Endothelial cell of umbilical vein (primary cell): ENCODE results near the gene PLD6. TPM values are rescaled to one million over a fixed set of nuclear protein-coding genes. Genes with fewer than 3 reads are reported as not detected.

ENCODE experiments used
- BruUV-seq: library from RNA; stranded (reverse); fragments of 400-500 nt; replicated peaks from 2 replicates; lab custom pipeline; 2021; lab: Mats Ljungman, UMichigan
- CTCF ChIA-PET: fragments of 300-600, 350-600 bp; sonication (Branson Sonifier 250); formaldehyde crosslinking; loops from one replicate; lab custom pipeline; 2021; ENCODE audit warnings: antibody characterized with exemption, inconsistent platforms; lab: Charles Lee
- POLR2A ChIA-PET: fragments of 300-600, 350-600 bp; sonication (Branson Sonifier 250); formaldehyde crosslinking; loops from one replicate; lab custom pipeline; 2021; ENCODE audit warnings: antibody characterized with exemption, inconsistent platforms; lab: Charles Lee
- DNase-seq: peaks from one replicate; pipeline ENCODE4 v3.0.0-alpha.2; 2011; ENCODE audit warnings: low read depth, low spot score
- FAIRE-seq: peaks from 2 replicates; lab custom pipeline; 2011; peaks lifted over from hg19 to GRCh38; lab: Jason Lieb, UNC
- H2AFZ ChIP-seq: 2 replicates; pipeline ENCODE4 v1.6.0; 2012; ENCODE audit warnings: low read depth, low read length, control low read depth, inconsistent platforms
- H3K27ac ChIP-seq: 2 replicates; pipeline ENCODE4 v1.5.1; 2011; ENCODE audit warnings: low read depth, mild to moderate bottlenecking, control low read depth, low read length, moderate library complexity; ENCODE audit not compliant: insufficient read depth
- H3K27me3 ChIP-seq, 2 experiments: 2 replicates each; pipeline versions ENCODE4 v1.6.0 to v1.6.1; 2011; ENCODE audit warnings: low read length in 2 of 2, mixed read lengths in 1 of 2; ENCODE audit not compliant: control insufficient read depth in 2 of 2, insufficient read depth in 2 of 2
- H3K36me3 ChIP-seq, 2 experiments: 2 replicates in 1 of 2; 3 replicates in 1 of 2; pipeline ENCODE4 v1.5.1; 2011; ENCODE audit warnings: low read length in 2 of 2, mild to moderate bottlenecking in 1 of 2, moderate library complexity in 1 of 2; ENCODE audit not compliant: control insufficient read depth in 2 of 2, insufficient read depth in 2 of 2; ENCODE audit errors: extremely low read depth in 1 of 2
- H3K4me1 ChIP-seq: 3 replicates; pipeline ENCODE4 v1.5.1; 2011; ENCODE audit warnings: mild to moderate bottlenecking, low read length; ENCODE audit not compliant: control insufficient read depth, insufficient read depth; ENCODE audit errors: extremely low read depth
- H3K4me2 ChIP-seq: 2 replicates; pipeline ENCODE4 v1.6.1; 2011; ENCODE audit warnings: low read length, control low read depth, mixed read lengths; ENCODE audit not compliant: insufficient read depth
- H3K4me3 ChIP-seq, 3 experiments: fragments of 200-600 bp in 1 of 3; sonication (generic), shearing (Covaris generic) in 1 of 3; replicated peaks in 1 of 3; 2 replicates each; pipeline ENCODE4 v1.5.1; 2011 to 2016; ENCODE audit warnings: control low read depth in 3 of 3, low read length in 3 of 3, mild to moderate bottlenecking in 2 of 3, inconsistent platforms in 1 of 3, low read depth in 1 of 3, moderate library complexity in 1 of 3; ENCODE audit not compliant: insufficient read depth in 1 of 3
- H3K79me2 ChIP-seq: 2 replicates; pipeline ENCODE4 v1.6.0; 2012; ENCODE audit warnings: low read length, inconsistent platforms; ENCODE audit not compliant: control insufficient read depth, insufficient read depth
- H3K9ac ChIP-seq: replicated peaks from 2 replicates; pipeline ENCODE3; 2011; ENCODE audit warnings: low read length, control low read depth; ENCODE audit not compliant: insufficient read depth; ENCODE audit errors: extremely low read depth
- H3K9me1 ChIP-seq: replicated peaks from 3 replicates; pipeline ENCODE4 v1.6.0; 2011; ENCODE audit warnings: mild to moderate bottlenecking, low read length; ENCODE audit not compliant: control insufficient read depth, insufficient read depth; ENCODE audit errors: extremely low read depth
- H3K9me3 ChIP-seq: replicated peaks from 2 replicates; pipeline ENCODE4 v1.5.1; 2012; ENCODE audit warnings: low read length, inconsistent platforms; ENCODE audit not compliant: control insufficient read depth, insufficient read depth
- H4K20me1 ChIP-seq: replicated peaks from 2 replicates; pipeline ENCODE3; 2011; ENCODE audit warnings: mild to moderate bottlenecking, low read length; ENCODE audit not compliant: control insufficient read depth, insufficient read depth; ENCODE audit errors: extremely low read depth
- CTCF ChIP-seq, 2 donors: IDR thresholded peaks; 1 replicate in 1 of 2; 2 replicates in 1 of 2; pipeline ENCODE4 v1.5.1; 2011; ENCODE audit warnings: low read length in 2 of 2, mild to moderate bottlenecking in 2 of 2, moderate library complexity in 2 of 2, control low read depth in 1 of 2, inconsistent platforms in 1 of 2, low read depth in 1 of 2; ENCODE audit not compliant: insufficient read depth in 1 of 2; ENCODE audit errors: extremely low read depth in 1 of 2
- EZH2 ChIP-seq: IDR thresholded peaks from 2 replicates; pipeline ENCODE4 v1.6.1; 2012; ENCODE audit warnings: borderline replicate concordance, low read depth, mild to moderate bottlenecking, moderate library complexity, low read length, inconsistent platforms; ENCODE audit not compliant: severe bottlenecking
- FOS ChIP-seq: IDR thresholded peaks from 2 replicates; pipeline ENCODE4 v1.6.1; 2011; ENCODE audit warnings: mild to moderate bottlenecking, low read length, moderate library complexity, borderline replicate concordance; ENCODE audit not compliant: insufficient read depth
- GATA2 ChIP-seq: IDR thresholded peaks from 2 replicates; pipeline ENCODE4 v1.7.0; 2011; ENCODE audit warnings: low read depth, mild to moderate bottlenecking, moderate library complexity, mixed read lengths, low read length; ENCODE audit not compliant: insufficient read length, insufficient read depth
- JUN ChIP-seq: IDR thresholded peaks from 2 replicates; pipeline ENCODE4 v1.6.1; 2011; ENCODE audit warnings: borderline replicate concordance, low read depth; ENCODE audit not compliant: insufficient read length, insufficient read depth
- MAX ChIP-seq: IDR thresholded peaks from 2 replicates; pipeline ENCODE4 v1.6.1; 2011; ENCODE audit not compliant: insufficient read depth, insufficient read length
- MYC ChIP-seq: IDR thresholded peaks from one replicate; pipeline ENCODE4 v1.6.1; 2011; ENCODE audit warnings: mild to moderate bottlenecking, low read depth, low read length
- POLR2A ChIP-seq: IDR thresholded peaks from 2 replicates; pipeline ENCODE4 v1.6.1; 2012; ENCODE audit warnings: low read depth, mild to moderate bottlenecking, control low read depth, low read length
- POLR2AphosphoS5 ChIP-seq: IDR thresholded peaks from 2 replicates; pipeline ENCODE4 v1.6.1; 2012; ENCODE audit warnings: low read depth, mild to moderate bottlenecking, control low read depth, low read length, moderate library complexity; ENCODE audit not compliant: insufficient read depth
- dilution Hi-C: fragments of 300-500 bp; cut with MboI; formaldehyde crosslinking; loops from one replicate; pipeline ENCODE4 v1.15.0; 2019; ENCODE audit warnings: low sequenced_read_pairs; ENCODE audit not compliant: extremely low pct_ligation_motif_present
- intact Hi-C: fragments of 100-400 bp; cut with micrococcal nuclease; formaldehyde crosslinking; loops from one replicate; pipeline ENCODE4 v1.10.0; 2022
- polyA plus RNA-seq, 4 experiments: library from polyadenylated mRNA; depleted of rRNA in 3 of 4; stranded (reverse) in 3 of 4; unstranded in 1 of 4; fragments of >200 nt; gene quantifications; 2 replicates each; pipeline versions ENCODE4 v1.2.1 to v1.2.3, GENCODE V29; 2011 to 2012; ENCODE audit warnings: missing spikeins in 1 of 4
- total RNA-seq: library from RNA; stranded (reverse); gene quantifications from 2 replicates; pipeline ENCODE4 v1.2.3, GENCODE V29; 2021

PLD6 gene
- total and polyA plus RNA-seq, 2 donors (not counting 3 experiments of a cell fraction or from before 2014, with no cell fraction given) = 2.9 to 4.4 TPM

GRCh38 chr17:17221329-17221728, 15.2 kb upstream of the PLD6 start:
- Histone ChIP-seq H3K9me1 (no peaks in the 10 kb centered on the region), H3K9ac (no peak overlapping the region), H3K36me3 (peaks cover 20 to 76% of the 10 kb centered on the region in 2 experiments), H3K27me3 (no peaks in the 10 kb centered on the region), H2AFZ (no peak overlapping the region), H3K4me2 (no peak overlapping the region), H3K9me3 (no peaks in the 10 kb centered on the region), H4K20me1 (no peaks in the 10 kb centered on the region), H3K27ac (no peak overlapping the region), H3K79me2 (no peaks in the 10 kb centered on the region), H3K4me3 (no peak overlapping the region), H3K4me1 (no peaks in the 10 kb centered on the region)
- CTCF ChIA-PET = no interaction called here
- DNase-seq = no peak
- no peak for FAIRE-seq
- no TSS peak for BruUV-seq
- TF ChIP-seq JUN (no peak), POLR2AphosphoS5 (no peak), GATA2 (no peak), MAX (no peak), POLR2A (no peak)
- intact Hi-C loops (no loop called here), dilution Hi-C loops (no loop called here)
- POLR2A ChIA-PET = no interaction called here

- intact Hi-C loops = no loop called here
- no peak for FAIRE-seq
- DNase-seq = no peak
- Histone ChIP-seq H3K79me2 (no peaks in the 10 kb centered on the region), H3K4me3 (no peak overlapping the region), H3K4me2 (no peak overlapping the region), H4K20me1 (no peaks in the 10 kb centered on the region), H2AFZ (no peak overlapping the region), H3K4me1 (no peaks in the 10 kb centered on the region), H3K27ac (no peak overlapping the region), H3K36me3 (peaks cover 20 to 76% of the 10 kb centered on the region in 2 experiments), H3K9ac (no peak overlapping the region), H3K9me1 (no peaks in the 10 kb centered on the region), H3K27me3 (no peaks in the 10 kb centered on the region), H3K9me3 (no peaks in the 10 kb centered on the region)
- ChIA-PET POLR2A (no interaction called here), CTCF (interaction anchor here (0.5 to 1.1 kb wide), 2 partner anchors 79 to 220 kb away, joined by 3 to 4 read pairs; no protein-coding TSS in a partner anchor)
- dilution Hi-C loops = no loop called here
- no peak for TF ChIP-seq CTCF (IDR thresholded peaks at IDR 0.05; ENCODE audit: extremely low read depth in 1 of 2, insufficient read depth in 1 of 2, low read depth in 1 of 2, low read length in 2 of 2)
- TF ChIP-seq MYC = no peak
- TF ChIP-seq JUN = no peak
- TF ChIP-seq FOS = no peak
- no peak for TF ChIP-seq EZH2
- TF ChIP-seq POLR2A = no peak
- TF ChIP-seq POLR2AphosphoS5 = no peak
- no peak for TF ChIP-seq MAX
- no peak for TF ChIP-seq GATA2
- no TSS peak for BruUV-seq
Measured at GRCh38 chr17:17220529-17220928, 14.4 kb upstream of the PLD6 start.
